ENCODE results near the gene PAGR1. TPM values are rescaled to one million over a fixed set of nuclear protein-coding genes. Genes with fewer than 3 reads are reported as not detected.
A peak's percentile ranks its signal among the peaks of the same experiment; 100 is the strongest.

Gene PAGR1
- total and polyA plus RNA-seq, 9 of the 15 experiments (the other 6 are each of a cell fraction or from before 2014, with no cell fraction given) = 1.4 to 58.2 (median 16.8) TPM

GRCh38 chr16:29784157-29784556, 31.8 kb upstream of the PAGR1 start (continued):
- no peak for TF ChIP-seq POU5F1 (IDR thresholded peaks at IDR 0.05; ENCODE audit: borderline replicate concordance, low read depth, low read length, partially characterized antibody)

- in situ Hi-C loops (cut with MboI) (no loop called here), intact Hi-C loops (cut with micrococcal nuclease) (loop anchor here (10.0 kb wide), 1 partner anchor 80 kb away; no protein-coding TSS in a partner anchor)
- Histone ChIP-seq H3K9me3 (replicated peaks; ENCODE audit: control insufficient read depth, insufficient read depth, low read depth, low read length) (no peaks in the 10 kb centered on the region), H3K9me1 (ENCODE audit: control insufficient read depth, insufficient read depth, low read length) (no peaks in the 10 kb centered on the region), H3K4me3 (no peak overlapping the region), H3K9ac (ENCODE audit: insufficient read depth in 1 of 2, low read depth in 2 of 2, low read length in 2 of 2) (peak overlapping the region in 1 of 2 experiments; percentile 86; a peak in 2 of 4 replicates), H3K79me2 (ENCODE audit: control insufficient read depth, insufficient read depth, low read length) (peaks cover 5% of the 10 kb centered on the region; the same call in 2 of the 3 replicates), H3K4me2 (ENCODE audit: insufficient read depth, low read length) (peak overlapping the region; percentile 61), H3K27ac (ENCODE audit: extremely low read depth, low read depth, low read length) (no peak overlapping the region), H2AFZ (ENCODE audit: low read depth, low read length) (peak overlapping the region; percentile 89), H4K20me1 (replicated peaks; ENCODE audit: control insufficient read depth, insufficient read depth, low read length) (0 out of 2 replicates have a peak, but pooled peaks cover 2% of the 10 kb centered on the region), H3K27me3 (ENCODE audit: control insufficient read depth in 2 of 2, insufficient read depth in 2 of 2, low read length in 2 of 2) (peaks cover 10% of the 10 kb centered on the region in 2 experiments), H3K4me1 (replicated peaks in 1 of 2; ENCODE audit: control insufficient read depth in 2 of 2, insufficient read depth in 2 of 2, low read length in 2 of 2) (peaks cover 8 to 12% of the 10 kb centered on the region in 2 experiments; a peak in 4 of 5 replicates), H3K36me3 (ENCODE audit: control insufficient read depth, insufficient read depth, low read length) (no peaks in the 10 kb centered on the region)
- POLR2A ChIA-PET = interaction anchor here (0.7 to 2.3 kb wide), 5 partner anchors 9 to 95 kb away, joined by 3 to 10 read pairs (median 3); no protein-coding TSS in a partner anchor
- DNase-seq (ENCODE audit: extremely low read depth in 1 of 4, low spot score in 3 of 4) = peak; percentile 75 to 86 (median 78)
- peak; percentile 98 for ATAC-seq
- WGBS (ENCODE audit: insufficient coverage, low coverage, missing lambda C conversion rate) = 13% methylated on average over 38 of the region's 38 CpGs
- CTCF ChIA-PET (ENCODE audit: low intra/inter-chr PET ratio) = no interaction called here
- FAIRE-seq = peak; percentile 93
- no TSS peak for BruUV-seq (replicated peaks)
- TF ChIP-seq CC2D1A (IDR thresholded peaks at IDR 0.05) = 0 out of 2 replicates have a peak, but pooled peaks have one; percentile 27
- TF ChIP-seq ZNF146 (CRISPR knock-in tag; IDR thresholded peaks at IDR 0.05; ENCODE audit: unreplicated experiment) = no peak
- no peak for TF ChIP-seq SREBF2 (CRISPR knock-in tag; IDR thresholded peaks at IDR 0.05)
- TF ChIP-seq ZNF197 (CRISPR knock-in tag; IDR thresholded peaks at IDR 0.05; ENCODE audit: low read depth) = 0 out of 2 replicates have a peak, but pooled peaks have one; percentile 37
- TF ChIP-seq LEF1 (IDR thresholded peaks at IDR 0.05) = no peak
- peak; percentile 83; the same call in 1 of the 2 replicates for TF ChIP-seq CBX5 (IDR thresholded peaks at IDR 0.05; ENCODE audit: borderline replicate concordance, low read depth)
- peak; percentile 42; the same call in 1 of the 2 replicates for TF ChIP-seq SOX6 (IDR thresholded peaks at IDR 0.05)
- TF ChIP-seq NRF1 (conservative IDR thresholded peaks at IDR 0.05 in 1 of 2, IDR thresholded peaks at IDR 0.05 in 1 of 2) = peak; percentile 61 to 75
- no peak for TF ChIP-seq DMBX1 (CRISPR knock-in tag; IDR thresholded peaks at IDR 0.05; ENCODE audit: borderline replicate concordance)
- TF ChIP-seq, protein P1, sequence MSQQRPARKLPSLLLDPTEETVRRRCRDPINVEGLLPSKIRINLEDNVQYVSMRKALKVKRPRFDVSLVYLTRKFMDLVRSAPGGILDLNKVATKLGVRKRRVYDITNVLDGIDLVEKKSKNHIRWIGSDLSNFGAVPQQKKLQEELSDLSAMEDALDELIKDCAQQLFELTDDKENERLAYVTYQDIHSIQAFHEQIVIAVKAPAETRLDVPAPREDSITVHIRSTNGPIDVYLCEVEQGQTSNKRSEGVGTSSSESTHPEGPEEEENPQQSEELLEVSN (IDR thresholded peaks at IDR 0.05; ENCODE audit: borderline replicate concordance in 1 of 2, extremely low read depth in 1 of 2, insufficient read depth in 1 of 2, insufficient read length in 1 of 2, low read depth in 1 of 2, low read length in 1 of 2, poor library complexity in 1 of 2, severe bottlenecking in 1 of 2) = peak in 1 of 2 experiments; percentile 52
- TF ChIP-seq ZNF584 (CRISPR knock-in tag; IDR thresholded peaks at IDR 0.05; ENCODE audit: low read depth) = no peak
- peak; percentile 39 for TF ChIP-seq NEUROD1 (IDR thresholded peaks at IDR 0.05; ENCODE audit: borderline replicate concordance, low read depth, low read length, partially characterized antibody)
- peak; percentile 54; the same call in 1 of the 2 replicates for TF ChIP-seq ESRRA (IDR thresholded peaks at IDR 0.05; ENCODE audit: borderline replicate concordance, low read depth)
- no peak; the same call in 1 of the 2 replicates for TF ChIP-seq CREB1 (IDR thresholded peaks at IDR 0.05)
- peak; percentile 69 for TF ChIP-seq CREB1 (CRISPR knock-in tag; IDR thresholded peaks at IDR 0.05)
- no peak for TF ChIP-seq MNT (conservative IDR thresholded peaks at IDR 0.05)
Measured at GRCh38 chr16:29784901-29785500, 31.0 kb upstream of the PAGR1 start.

All from K562 (cell line).